ENCODE data around the gene AP2B1. TPM values are rescaled to one million over a fixed set of nuclear protein-coding genes. Genes with fewer than 3 reads are reported as not detected.

The AP2B1 gene
- total RNA-seq, 4 donors from 2014 or later: 32.2 to 102 (median 60.1) TPM

GRCh38 chr17:35597604-35598003, 10.5 kb downstream of the AP2B1 start:
- Histone ChIP-seq H3K4me3 (no peak overlapping the region), H3K9me3 (no peaks in the 10 kb centered on the region), H3K4me1 (no peaks in the 10 kb centered on the region), H3K27me3 (no peaks in the 10 kb centered on the region), H3K27ac (no peak overlapping the region), H3K36me3 (peaks cover 2 to 80% (median 36%) of the 10 kb centered on the region in 4 donors)
- no peak for DNase-seq
- 71 to 80% methylated on average over 4 to 5 of the region's 5 CpGs for WGBS, 2 donors (ENCODE audit: low coverage in 1 of 2)
- TF ChIP-seq CTCF (IDR thresholded peaks at IDR 0.05): no peak
- no peak for TF ChIP-seq EP300 (IDR thresholded peaks at IDR 0.05; ENCODE audit: low read depth)
- no peak for TF ChIP-seq POLR2A (IDR thresholded peaks at IDR 0.05)
- TF ChIP-seq POLR2AphosphoS5 (IDR thresholded peaks at IDR 0.05): no peak
- intact Hi-C loops (cut with DNase I; ENCODE audit: low total_unique reads): no loop called here
- in situ Hi-C loops (cut with MboI; ENCODE audit: low pct_ligation_motif_present in 1 of 4, low pct_unique_long_range_greater_than_20kb in 1 of 4, low sequenced_read_pairs in 3 of 4): no loop called here

GRCh38 chr17:35603674-35604073, 16.6 kb downstream of the AP2B1 start:
- no peak for TF ChIP-seq EP300 (IDR thresholded peaks at IDR 0.05; ENCODE audit: low read depth)
- no peak for TF ChIP-seq CTCF (IDR thresholded peaks at IDR 0.05)
- TF ChIP-seq POLR2AphosphoS5 (IDR thresholded peaks at IDR 0.05): no peak
- TF ChIP-seq POLR2A (IDR thresholded peaks at IDR 0.05): no peak
- in situ Hi-C loops (cut with MboI; ENCODE audit: low pct_ligation_motif_present in 1 of 4, low pct_unique_long_range_greater_than_20kb in 1 of 4, low sequenced_read_pairs in 3 of 4) (loop anchor here in 3 of 4 donors (25.0 kb wide), 1 partner anchor 134 kb away; the partner anchor contains the start of gene RASL10B (in 3 of the 3)), intact Hi-C loops (cut with DNase I; ENCODE audit: low total_unique reads) (no loop called here)
- peaks cover 0 to 64% (median 25%) of the 10 kb centered on the region in 4 donors for H3K36me3 ChIP-seq
- DNase-seq: no peak
- H3K27ac ChIP-seq: no peak overlapping the region
- H3K9me3 ChIP-seq: no peaks in the 10 kb centered on the region
- H3K4me3 ChIP-seq: no peak overlapping the region
- H3K4me1 ChIP-seq: no peaks in the 10 kb centered on the region
- WGBS, 2 donors (ENCODE audit: low coverage in 1 of 2): 83 to 90% methylated on average over 2 to 7 of the region's 7 CpGs
- H3K27me3 ChIP-seq: no peaks in the 10 kb centered on the region

GRCh38 chr17:35605678-35606077, 18.6 kb downstream of the AP2B1 start:
- in situ Hi-C loops (cut with MboI; ENCODE audit: low pct_ligation_motif_present in 1 of 4, low pct_unique_long_range_greater_than_20kb in 1 of 4, low sequenced_read_pairs in 3 of 4): loop anchor here in 3 of 4 donors (25.0 kb wide), 1 partner anchor 132 kb away; the partner anchor contains the start of gene RASL10B (in 3 of the 3)
- Histone ChIP-seq H3K4me3 (no peak overlapping the region), H3K27ac (no peak overlapping the region), H3K36me3 (peaks cover 0 to 57% (median 24%) of the 10 kb centered on the region in 4 donors), H3K27me3 (no peaks in the 10 kb centered on the region), H3K4me1 (no peaks in the 10 kb centered on the region), H3K9me3 (no peaks in the 10 kb centered on the region)
- WGBS, 2 donors (ENCODE audit: low coverage in 1 of 2): 87% methylated on average over 2 of the region's 2 CpGs; no CpG with 5 or more reads in 1 of the 2 donors
- no peak for DNase-seq
- TF ChIP-seq POLR2AphosphoS5 (IDR thresholded peaks at IDR 0.05): no peak
- no peak for TF ChIP-seq CTCF (IDR thresholded peaks at IDR 0.05)
- no peak for TF ChIP-seq POLR2A (IDR thresholded peaks at IDR 0.05)
- TF ChIP-seq EP300 (IDR thresholded peaks at IDR 0.05; ENCODE audit: low read depth): no peak
- intact Hi-C loops (cut with DNase I; ENCODE audit: low total_unique reads): no loop called here

GRCh38 chr17:35607239-35607847, 20.2 kb downstream of the AP2B1 start:
- H3K4me3 ChIP-seq: no peak overlapping the region
- intact Hi-C loops (cut with DNase I; ENCODE audit: low total_unique reads) (no loop called here), in situ Hi-C loops (cut with MboI; ENCODE audit: low pct_ligation_motif_present in 1 of 4, low pct_unique_long_range_greater_than_20kb in 1 of 4, low sequenced_read_pairs in 3 of 4) (loop anchor here in 3 of 4 donors (25.0 kb wide), 1 partner anchor 130 kb away; the partner anchor contains the start of gene RASL10B (in 3 of the 3))
- H3K27ac ChIP-seq: peak overlapping the region in 3 of 4 donors; percentile 1 to 14 (median 8)
- no peaks in the 10 kb centered on the region for H3K27me3 ChIP-seq
- DNase-seq: no peak
- H3K9me3 ChIP-seq: no peaks in the 10 kb centered on the region
- no peaks in the 10 kb centered on the region for H3K4me1 ChIP-seq
- peaks cover 0 to 61% (median 17%) of the 10 kb centered on the region in 4 donors for H3K36me3 ChIP-seq
- 57 to 65% methylated on average over 3 of the region's 3 CpGs for WGBS, 2 donors (ENCODE audit: low coverage in 1 of 2)
- TF ChIP-seq CTCF (IDR thresholded peaks at IDR 0.05): no peak
- no peak for TF ChIP-seq POLR2AphosphoS5 (IDR thresholded peaks at IDR 0.05)

All from transverse colon (tissue), 4 donors.